Middle frontal gyrus (tissue), 1 donor: Measurements from ENCODE around the gene APBA3.
"Not testable (repeated sequence)": the region's sequence is repeated elsewhere in the genome, so short reads cannot be mapped to it uniquely, and the experiment has no call there.

Experiments
- DNase-seq: peaks from one replicate; pipeline ENCODE4 v3.0.0-alpha.2; 2015; ENCODE audit warnings: low spot score; ENCODE audit errors: extremely low spot score

The APBA3 gene

GRCh38 chr19:3771906-3772455 is 10.5 kb upstream of the APBA3 start, which contains the start of gene RAX2:
Gene RAX2, minus strand, starts transcription at chr19:3772228. Its CDS starts 486 bp downstream, at chr19:3771742.
- DNase-seq, result no peak

GRCh38 chr19:3771000-3771905 is 9.8 kb upstream of the APBA3 start:
- no peak for DNase-seq

- no peak for DNase-seq
Measured at GRCh38 chr19:3770136-3770999, 8.9 kb upstream of the APBA3 start.

- no peak for DNase-seq
Measured at GRCh38 chr19:3769494-3769893, 8.0 kb upstream of the APBA3 start.

GRCh38 chr19:3768748-3769099 is 7.2 kb upstream of the APBA3 start:
- DNase-seq, result no peak

- no peak for DNase-seq
Measured at GRCh38 chr19:3768015-3768747, 6.7 kb upstream of the APBA3 start.

GRCh38 chr19:3767050-3767449 is 5.6 kb upstream of the APBA3 start:
- no peak for DNase-seq

- DNase-seq, result no peak
Measured at GRCh38 chr19:3766520-3766919, 5.0 kb upstream of the APBA3 start.

- DNase-seq, result not testable (repeated sequence)
Measured at GRCh38 chr19:3765757-3766156, 4.3 kb upstream of the APBA3 start.

GRCh38 chr19:3765121-3765520 is 3.6 kb upstream of the APBA3 start:
- DNase-seq, result no peak

- DNase-seq, result peak; percentile 99
Measured at GRCh38 chr19:3762501-3763459, 1.3 kb upstream of the APBA3 start, which contains the start of gene MRPL54. Gene MRPL54, plus strand, starts transcription at chr19:3762682. Its CDS starts 19 bp downstream, at chr19:3762701.

- peak; percentile 6 for DNase-seq
Measured at GRCh38 chr19:3762130-3762473, 610 bp upstream of the APBA3 start.

GRCh38 chr19:3760871-3761361 is 576 bp downstream of the APBA3 start:
- no peak for DNase-seq

- DNase-seq, result no peak
Measured at GRCh38 chr19:3759482-3760254, 1.8 kb downstream of the APBA3 start.

GRCh38 chr19:3758297-3758696 is 3.2 kb downstream of the APBA3 start:
- not testable (repeated sequence) for DNase-seq

GRCh38 chr19:3757705-3758104 is 3.8 kb downstream of the APBA3 start:
- not testable (repeated sequence) for DNase-seq

GRCh38 chr19:3753631-3754410 is 7.7 kb downstream of the APBA3 start:
- no peak for DNase-seq

GRCh38 chr19:3752492-3752891 is 9.0 kb downstream of the APBA3 start:
- no peak for DNase-seq
